GM18858 (cell line): ENCODE data around the gene SLC17A9.

Experiments used
- ATAC-seq: cut with Tn5 transposase; IDR thresholded peaks from one replicate; pipeline ENCODE4 v1.9.1; 2021; ENCODE audit not compliant: unreplicated experiment

Gene SLC17A9

GRCh38 chr20:62952373-62952967 is at the start of gene SLC17A9:
Gene SLC17A9 (plus strand): TSS chr20:62952709. CDS start chr20:62952831, 122 bp downstream.
- ATAC-seq = no peak

GRCh38 chr20:62902926-62903615 is 49.4 kb upstream of the SLC17A9 start:
- ATAC-seq = no peak

- no peak for ATAC-seq
These were observed 46.9 kb upstream of the SLC17A9 start for GRCh38 chr20:62905536-62906117.

- ATAC-seq = no peak
These were observed 46.3 kb upstream of the SLC17A9 start for GRCh38 chr20:62906209-62906608.

- no peak for ATAC-seq
These were observed 45.7 kb upstream of the SLC17A9 start for GRCh38 chr20:62906647-62907375.

GRCh38 chr20:62907384-62908317 is 44.9 kb upstream of the SLC17A9 start:
- no peak for ATAC-seq

- ATAC-seq = no peak
These were observed 43.3 kb upstream of the SLC17A9 start for GRCh38 chr20:62908971-62909791.

GRCh38 chr20:62910217-62910766 is 42.2 kb upstream of the SLC17A9 start:
- ATAC-seq = no peak

GRCh38 chr20:62910777-62911497 is 41.6 kb upstream of the SLC17A9 start:
- no peak for ATAC-seq

- no peak for ATAC-seq
These were observed 40.7 kb upstream of the SLC17A9 start for GRCh38 chr20:62911701-62912280.

- no peak for ATAC-seq
These were observed 39.4 kb upstream of the SLC17A9 start for GRCh38 chr20:62913043-62913630.

- no peak for ATAC-seq
These were observed 38.1 kb upstream of the SLC17A9 start for GRCh38 chr20:62914436-62914835.

GRCh38 chr20:62914970-62915457 is 37.5 kb upstream of the SLC17A9 start:
- no peak for ATAC-seq

- no peak for ATAC-seq
These were observed 35.6 kb upstream of the SLC17A9 start for GRCh38 chr20:62916703-62917476.

GRCh38 chr20:62917720-62918119 is 34.8 kb upstream of the SLC17A9 start:
- ATAC-seq = no peak

GRCh38 chr20:62918147-62918546 is 34.4 kb upstream of the SLC17A9 start:
- ATAC-seq = no peak

- ATAC-seq = no peak
These were observed 33.7 kb upstream of the SLC17A9 start for GRCh38 chr20:62918831-62919230.
